Iris pigment epithelial cell (primary cell): ENCODE results near the gene PLVAP.
"Not testable (repeated sequence)": the region's sequence is repeated elsewhere in the genome, so short reads cannot be mapped to it uniquely, and the experiment has no call there.

ENCODE experiments used
- DNase-seq: peaks from one replicate; pipeline ENCODE4 v3.0.0-alpha.2; 2011; ENCODE audit warnings: low read depth

PLVAP gene

GRCh38 chr19:17401628-17402027 lies 24.5 kb upstream of the PLVAP start:
- no peak for DNase-seq

GRCh38 chr19:17398902-17399527 lies 21.9 kb upstream of the PLVAP start:
- no peak for DNase-seq

GRCh38 chr19:17394891-17395415 lies 17.8 kb upstream of the PLVAP start:
- peak; percentile 38 for DNase-seq

- no peak for DNase-seq
Measured at GRCh38 chr19:17393914-17394313, 16.8 kb upstream of the PLVAP start, which contains the start of gene CCDC194. Gene CCDC194, minus strand, starts transcription at chr19:17394196. Its CDS starts 38 bp downstream, at chr19:17394158.

GRCh38 chr19:17393002-17393401 lies 15.9 kb upstream of the PLVAP start:
- DNase-seq, result no peak

GRCh38 chr19:17391371-17392151 lies 14.4 kb upstream of the PLVAP start:
- DNase-seq, result no peak

GRCh38 chr19:17390665-17391370 lies 13.7 kb upstream of the PLVAP start:
- DNase-seq, result peak; percentile 91

- no peak for DNase-seq
Measured at GRCh38 chr19:17389957-17390664, 13.0 kb upstream of the PLVAP start.

GRCh38 chr19:17389288-17389687 lies 12.1 kb upstream of the PLVAP start:
- no peak for DNase-seq

GRCh38 chr19:17385878-17386611 lies 8.9 kb upstream of the PLVAP start:
- DNase-seq, result peak; percentile 43

- DNase-seq, result no peak
Measured at GRCh38 chr19:17380426-17381138, 3.4 kb upstream of the PLVAP start.

GRCh38 chr19:17379221-17379631 lies 2.1 kb upstream of the PLVAP start:
- no peak for DNase-seq

GRCh38 chr19:17378271-17378670 lies 1.1 kb upstream of the PLVAP start:
- no peak for DNase-seq

- DNase-seq, result peak; percentile 55
Measured at GRCh38 chr19:17370026-17370587, 7.0 kb downstream of the PLVAP start.

GRCh38 chr19:17365361-17365760 lies 11.8 kb downstream of the PLVAP start:
- DNase-seq, result no peak

- DNase-seq, result not testable (repeated sequence)
Measured at GRCh38 chr19:17363852-17364605, 13.1 kb downstream of the PLVAP start.

GRCh38 chr19:17359905-17360800 lies 17.0 kb downstream of the PLVAP start:
- DNase-seq, result no peak

GRCh38 chr19:17358395-17358794 lies 18.7 kb downstream of the PLVAP start:
- DNase-seq, result no peak
